ENCODE data around the gene FBXW7.
A peak's percentile ranks its signal among the peaks of the same experiment; 100 is the strongest.

The FBXW7 gene

DNA sequence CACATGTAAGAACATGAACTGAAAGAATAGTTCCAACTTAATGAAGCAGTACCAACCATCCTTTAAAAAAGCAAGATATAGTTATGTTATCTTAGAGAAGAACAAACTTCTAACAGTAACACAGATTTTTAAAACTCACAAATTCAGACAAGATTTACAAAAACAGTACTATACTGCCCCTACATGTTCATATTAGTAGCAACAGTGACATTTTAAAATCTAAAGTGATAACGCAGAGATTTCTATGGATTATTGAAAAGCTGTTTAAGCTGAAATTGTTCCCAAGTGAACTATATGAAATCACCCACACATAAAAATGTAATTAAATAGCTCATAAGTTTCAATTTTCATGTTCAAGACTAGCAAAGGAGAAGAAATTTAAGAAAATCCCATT lies 166.0 kb downstream of the FBXW7 start:
- no peak for DNase-seq (ENCODE audit: low read depth)

GRCh38 chr4:152369203-152369901 lies 166.5 kb downstream of the FBXW7 start:
- DNase-seq (ENCODE audit: low read depth): no peak

DNA sequence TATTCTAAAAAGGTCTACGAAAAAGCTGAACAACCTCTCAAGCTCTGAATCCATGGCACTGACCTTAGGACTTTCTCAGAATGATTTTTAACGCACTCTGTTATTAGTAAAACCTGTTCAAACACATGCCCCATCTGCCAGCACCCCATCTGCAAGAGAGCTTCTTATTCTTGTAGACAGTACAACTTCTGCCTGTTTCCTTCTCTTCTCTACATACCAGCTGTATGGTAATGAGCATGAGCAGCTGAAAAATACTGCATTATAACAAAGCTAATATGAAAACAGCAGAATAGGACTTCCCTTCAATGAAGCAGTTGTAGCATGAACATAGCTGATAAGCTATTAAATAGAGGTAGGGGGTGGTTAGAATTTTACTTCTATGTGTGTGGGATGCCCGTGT lies 167.9 kb downstream of the FBXW7 start:
- no peak for DNase-seq (ENCODE audit: low read depth)

DNA sequence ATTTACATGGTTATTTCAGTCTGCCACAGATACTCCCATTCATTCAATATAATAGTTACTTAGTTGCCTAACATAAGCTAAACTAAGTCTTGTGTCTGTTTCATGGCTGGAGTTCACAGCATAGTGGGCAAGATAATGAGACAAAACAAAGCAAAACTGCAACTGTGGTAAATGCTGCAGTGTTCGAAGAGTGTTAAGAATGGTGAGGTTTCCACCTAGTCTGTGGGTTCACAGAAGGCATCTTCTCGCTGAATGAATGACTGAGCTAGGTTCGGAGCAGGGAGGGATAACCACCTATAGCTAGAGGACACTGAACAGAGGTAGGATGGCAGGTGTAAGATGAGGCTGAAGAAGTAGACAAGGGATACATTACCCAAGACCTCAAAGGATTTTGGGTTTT lies 171.0 kb downstream of the FBXW7 start:
- DNase-seq (ENCODE audit: low read depth): no peak

- DNase-seq (ENCODE audit: low read depth): no peak
Measured at GRCh38 chr4:152364383-152364782, 171.5 kb downstream of the FBXW7 start.

DNA sequence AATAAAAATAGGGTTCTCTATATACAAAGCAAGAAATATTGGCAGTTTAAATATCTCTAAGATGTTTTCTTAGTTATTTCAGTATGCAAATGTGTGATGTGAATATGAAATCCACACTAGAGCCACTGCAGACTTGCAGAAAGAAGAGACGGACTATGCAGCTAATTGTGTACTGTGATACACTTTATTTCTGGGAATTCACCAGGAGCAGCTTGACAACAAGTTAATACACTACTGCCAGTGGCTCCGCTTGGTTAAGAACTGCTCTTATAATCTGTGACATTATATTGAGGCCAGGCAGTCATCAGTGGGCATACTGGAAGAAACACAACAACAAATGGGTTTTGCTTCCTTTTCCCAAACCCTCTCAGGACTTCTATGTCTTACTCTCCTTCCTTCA lies 172.0 kb downstream of the FBXW7 start:
- no peak for DNase-seq (ENCODE audit: low read depth)

GRCh38 chr4:152363086-152363485 lies 172.8 kb downstream of the FBXW7 start:
- DNase-seq (ENCODE audit: low read depth): no peak

DNA sequence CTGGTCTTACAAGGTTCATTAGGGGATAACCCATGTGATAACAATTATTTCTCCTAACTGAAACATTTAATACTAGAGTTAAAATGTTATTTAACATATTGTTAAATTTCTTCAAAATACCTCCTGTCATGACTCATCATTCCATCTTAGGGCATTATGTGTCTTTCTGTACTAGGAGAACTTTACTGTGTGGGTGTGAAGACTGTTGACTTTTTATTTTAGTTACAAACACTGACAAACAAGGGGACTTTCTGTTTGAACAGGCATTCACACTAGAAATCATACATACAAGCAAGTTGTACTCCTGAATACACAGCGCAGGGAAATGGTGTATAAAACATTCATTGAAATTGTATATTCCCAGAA lies 175.9 kb downstream of the FBXW7 start:
- no peak for DNase-seq (ENCODE audit: low read depth)

GRCh38 chr4:152359208-152360044 lies 176.5 kb downstream of the FBXW7 start:
- no peak for DNase-seq (ENCODE audit: low read depth)

GRCh38 chr4:152357206-152357605 lies 178.7 kb downstream of the FBXW7 start:
- DNase-seq (ENCODE audit: low read depth): no peak

- DNase-seq (ENCODE audit: low read depth): no peak
Measured at GRCh38 chr4:152356428-152357034, 179.4 kb downstream of the FBXW7 start.

GRCh38 chr4:152352622-152353116 lies 183.2 kb downstream of the FBXW7 start:
- DNase-seq (ENCODE audit: low read depth): peak; percentile 64

GRCh38 chr4:152352215-152352614 lies 183.7 kb downstream of the FBXW7 start:
- no peak for DNase-seq (ENCODE audit: low read depth)

DNA sequence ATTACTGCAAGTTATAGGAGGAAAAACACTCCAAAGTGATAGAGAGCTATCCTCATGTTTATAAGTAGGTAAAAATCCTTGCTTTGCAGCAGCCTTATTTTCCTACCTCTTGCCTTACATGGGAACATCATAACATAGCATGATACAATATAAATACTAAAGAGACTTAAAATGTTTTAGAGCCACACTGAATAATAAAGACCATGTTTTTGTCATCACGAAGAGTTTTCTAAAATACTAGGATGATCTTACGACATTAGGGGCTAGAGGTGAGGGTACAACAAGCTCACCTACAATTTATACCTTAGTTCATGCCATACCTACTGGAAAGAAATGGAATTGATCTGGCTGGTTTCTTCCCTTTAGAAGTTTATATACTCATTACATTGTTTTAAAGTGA lies 184.8 kb downstream of the FBXW7 start:
- no peak for DNase-seq (ENCODE audit: low read depth)

DNA sequence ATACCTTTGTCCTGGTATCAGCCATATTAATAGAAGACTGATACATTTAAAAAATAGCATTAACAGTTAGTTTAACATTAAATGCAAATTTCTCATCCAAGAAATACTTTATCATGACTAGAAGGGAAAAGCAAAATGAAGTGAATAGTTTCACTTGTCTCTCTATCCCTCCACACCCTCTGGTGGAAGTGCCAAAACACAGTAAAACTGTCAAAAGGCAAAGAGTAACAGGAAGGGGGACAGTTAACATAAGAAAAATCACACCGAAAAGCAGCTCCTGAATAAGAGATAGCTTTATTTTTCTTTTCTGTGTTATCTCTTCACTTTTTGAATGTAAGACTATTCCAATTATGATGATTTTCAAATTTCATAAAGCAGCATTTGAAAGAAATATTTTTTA lies 187.2 kb downstream of the FBXW7 start:
- DNase-seq (ENCODE audit: low read depth): no peak

DNA sequence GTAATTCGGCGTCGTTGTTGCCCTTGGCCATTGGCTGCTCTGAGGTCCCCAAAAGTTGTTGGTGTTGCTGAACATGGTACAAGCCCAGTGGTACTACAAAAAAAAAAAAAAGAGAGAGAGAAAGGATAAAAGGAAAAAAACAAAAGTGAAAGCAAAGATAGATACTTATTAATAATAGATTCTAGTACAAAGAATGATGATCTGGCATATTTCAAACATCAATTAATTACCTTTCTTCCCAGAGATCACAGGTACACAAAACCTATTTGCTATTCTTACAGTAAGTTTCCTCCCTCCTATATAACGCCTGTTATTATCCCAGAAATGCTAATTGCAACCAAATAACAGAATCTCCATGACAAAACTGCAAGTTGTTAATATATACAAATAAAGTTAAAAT lies 188.9 kb downstream of the FBXW7 start:
- no peak for DNase-seq (ENCODE audit: low read depth)

DNA sequence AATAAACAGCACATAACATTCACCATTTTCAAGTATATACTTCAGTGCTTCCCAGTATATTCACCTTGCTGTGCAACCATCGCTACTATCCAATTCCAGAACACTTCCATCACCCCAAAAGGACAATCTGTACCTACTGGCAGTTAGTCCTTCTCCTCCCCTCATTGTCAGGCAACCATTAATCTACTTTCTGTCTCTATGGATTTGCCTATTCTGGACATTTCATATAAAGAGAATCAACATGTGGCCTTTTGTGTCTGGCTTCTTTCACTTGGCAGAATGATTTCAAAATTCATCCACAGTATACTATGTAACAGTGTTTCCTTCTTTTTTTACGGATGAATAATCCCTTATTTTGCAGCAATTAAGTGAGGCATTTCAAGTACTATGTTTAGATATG lies 189.4 kb downstream of the FBXW7 start:
- no peak for DNase-seq (ENCODE audit: low read depth)

DNA sequence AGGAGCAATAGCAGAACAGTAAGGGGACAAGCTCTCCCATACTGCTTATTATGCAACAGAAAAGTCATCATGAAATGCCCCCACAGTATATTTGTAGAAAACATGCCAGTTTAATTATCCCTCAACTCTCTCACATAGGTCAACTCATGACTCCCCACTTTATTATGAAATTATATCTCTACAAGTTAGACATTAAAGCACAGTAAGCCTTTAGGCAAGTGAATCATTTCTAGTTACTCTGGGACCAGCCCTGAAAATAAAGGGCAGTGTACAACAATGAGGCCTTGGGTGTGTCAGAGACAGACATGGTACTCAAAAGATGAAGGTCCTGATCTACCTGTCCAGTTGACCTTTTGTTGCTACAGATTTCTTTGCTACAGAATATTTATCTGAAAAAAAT lies 191.9 kb downstream of the FBXW7 start:
- DNase-seq (ENCODE audit: low read depth): no peak

DNA sequence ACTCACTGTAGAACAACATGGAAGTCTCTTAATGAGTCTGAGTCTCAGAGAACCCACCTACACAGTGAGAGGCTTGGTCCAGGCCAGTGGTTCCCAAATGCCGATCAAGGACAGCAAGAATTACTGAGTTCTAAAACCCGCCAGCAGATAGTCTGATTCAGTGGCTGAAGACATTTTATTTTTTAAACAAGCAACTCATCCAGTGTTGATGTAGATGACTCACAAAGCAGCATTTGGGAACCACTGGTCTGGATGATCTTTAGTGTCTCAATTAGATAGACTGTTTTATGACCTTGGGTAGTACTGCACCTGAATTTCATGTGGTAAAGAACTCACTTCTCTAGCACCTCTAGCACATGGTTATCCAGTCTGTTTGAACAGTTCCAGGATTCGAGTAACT lies 193.6 kb downstream of the FBXW7 start:
- DNase-seq (ENCODE audit: low read depth): no peak

- no peak for DNase-seq (ENCODE audit: low read depth)
Measured at GRCh38 chr4:152340818-152341217, 195.1 kb downstream of the FBXW7 start.

DNA sequence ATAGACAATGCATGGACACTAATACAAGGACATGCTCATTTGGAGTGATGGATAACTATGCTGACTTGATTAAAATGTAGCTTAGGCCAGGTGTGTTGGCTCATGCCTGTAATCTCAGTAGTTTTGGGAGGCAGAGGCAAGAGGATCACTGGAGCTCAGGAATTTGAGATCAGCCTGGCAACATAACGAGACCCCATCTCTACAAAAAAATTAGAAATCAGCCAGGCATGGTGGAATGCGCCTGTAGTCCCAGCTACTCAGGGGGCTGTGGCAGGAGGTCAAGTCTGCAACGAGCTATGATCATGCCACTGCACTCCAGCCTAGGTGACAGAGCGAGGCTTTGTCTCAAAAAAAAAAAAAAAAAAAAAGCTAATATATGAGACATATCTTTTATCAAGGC lies 196.3 kb downstream of the FBXW7 start:
- no peak for DNase-seq (ENCODE audit: low read depth)

GRCh38 chr4:152334931-152335330 lies 201.0 kb downstream of the FBXW7 start:
- no peak for DNase-seq (ENCODE audit: low read depth)

DNA sequence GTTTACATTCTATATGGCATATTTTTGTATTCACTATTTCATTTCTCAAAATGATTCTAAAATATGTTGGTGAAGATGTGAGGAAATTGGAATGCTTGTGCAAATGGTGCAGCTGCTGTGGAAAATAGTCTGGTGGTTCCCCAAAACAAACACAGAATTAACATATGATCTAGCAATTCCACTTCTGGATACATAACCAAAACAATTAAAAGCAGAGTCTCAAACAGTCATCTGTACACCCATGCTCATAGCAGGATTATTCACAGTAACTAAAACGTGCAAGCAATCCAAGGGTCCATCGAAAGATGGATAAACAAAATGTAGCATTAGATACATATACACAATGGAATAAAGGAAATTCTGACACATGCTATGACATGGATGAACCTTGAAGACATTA lies 204.8 kb downstream of the FBXW7 start:
- no peak for DNase-seq (ENCODE audit: low read depth)

All from HS-27A (cell line).